CD14-positive monocyte (primary cell): Measurements from ENCODE around the gene TAF7L. TPM values are rescaled to one million over a fixed set of nuclear protein-coding genes. Genes with fewer than 3 reads are reported as not detected.

Experiments
- DNase-seq, 3 donors: peaks; one replicate each; pipeline ENCODE4 v3.0.0-alpha.2; 2011 to 2022
- H2AFZ ChIP-seq: 2 replicates; pipeline ENCODE4 v1.6.0; 2012; ENCODE audit warnings: mild to moderate bottlenecking, low read depth, low read length, inconsistent platforms; ENCODE audit not compliant: insufficient read depth, poor library complexity, severe bottlenecking
- H3K27ac ChIP-seq, 2 donors: 1 replicate in 1 of 2; 2 replicates in 1 of 2; pipeline ENCODE4 v1.5.1; 2012 to 2013; ENCODE audit warnings: low read length in 2 of 2, control low read depth in 1 of 2, inconsistent platforms in 1 of 2, low read depth in 1 of 2, mild to moderate bottlenecking in 1 of 2
- H3K27me3 ChIP-seq, 2 donors: one replicate each; pipeline versions ENCODE4 v1.6.0 to v1.6.1; 2011 to 2013; ENCODE audit warnings: low read length in 2 of 2; ENCODE audit not compliant: control insufficient read depth in 2 of 2, insufficient read depth in 2 of 2
- H3K36me3 ChIP-seq, 2 donors: replicated peaks in 1 of 2; 1 replicate in 1 of 2; 2 replicates in 1 of 2; pipeline versions ENCODE4 v1.5.1 to v1.6.1; 2012 to 2013; ENCODE audit warnings: low read length in 2 of 2, control low read depth in 1 of 2, inconsistent platforms in 1 of 2, mild to moderate bottlenecking in 1 of 2; ENCODE audit not compliant: insufficient read depth in 2 of 2, control insufficient read depth in 1 of 2
- H3K4me1 ChIP-seq, 2 donors: 1 replicate in 1 of 2; 2 replicates in 1 of 2; pipeline versions ENCODE4 v1.5.1 to v1.6.1; 2012 to 2013; ENCODE audit warnings: low read length in 2 of 2, control low read depth in 1 of 2, inconsistent platforms in 1 of 2, mild to moderate bottlenecking in 1 of 2, moderate library complexity in 1 of 2; ENCODE audit not compliant: insufficient read depth in 2 of 2, control insufficient read depth in 1 of 2
- H3K4me2 ChIP-seq: replicated peaks from 2 replicates; pipeline ENCODE3; 2012; ENCODE audit warnings: low read length, moderate library complexity, mild to moderate bottlenecking; ENCODE audit not compliant: poor library complexity, severe bottlenecking; ENCODE audit errors: extremely low read depth
- H3K4me3 ChIP-seq, 3 experiments: fragments of 200-600 bp in 1 of 3; sonication (generic) in 1 of 3; replicated peaks in 1 of 3; 1 replicate in 2 of 3; 2 replicates in 1 of 3; pipeline ENCODE4 v1.5.1; 2011 to 2013; ENCODE audit warnings: low read length in 3 of 3, mild to moderate bottlenecking in 3 of 3, control low read depth in 2 of 3, low read depth in 2 of 3, inconsistent platforms in 1 of 3, moderate library complexity in 1 of 3
- H3K79me2 ChIP-seq: 2 replicates; pipeline ENCODE4 v1.6.0; 2012; ENCODE audit warnings: mild to moderate bottlenecking, control low read depth, inconsistent platforms, low read length, moderate library complexity; ENCODE audit not compliant: insufficient read depth
- H3K9ac ChIP-seq: 2 replicates; pipeline ENCODE4 v1.6.0; 2017; ENCODE audit warnings: low read length, mild to moderate bottlenecking; ENCODE audit not compliant: insufficient read depth, poor library complexity, severe bottlenecking
- H3K9me3 ChIP-seq, 2 donors: replicated peaks in 1 of 2; 1 replicate in 1 of 2; 2 replicates in 1 of 2; pipeline versions ENCODE4 v1.5.1 to v1.6.1; 2012 to 2013; ENCODE audit warnings: low read length in 2 of 2, control low read depth in 1 of 2; ENCODE audit not compliant: control insufficient read depth in 1 of 2, insufficient read depth in 1 of 2
- H4K20me1 ChIP-seq: 2 replicates; pipeline ENCODE4 v1.6.0; 2012; ENCODE audit warnings: mild to moderate bottlenecking, low read length, control low read depth, moderate library complexity; ENCODE audit not compliant: insufficient read depth
- H3K27ac Mint-ChIP-seq, 7 donors: one replicate each; pipeline ENCODE4 v1.8.0; 2020; ENCODE audit warnings: mild to moderate bottlenecking in 7 of 7, mixed read lengths in 7 of 7, moderate library complexity in 6 of 7, inconsistent platforms in 2 of 7
- H3K27me3 Mint-ChIP-seq, 3 donors: one replicate each; pipeline ENCODE4 v1.8.0; 2021 to 2022; ENCODE audit warnings: low read depth in 3 of 3, mild to moderate bottlenecking in 3 of 3, mixed read lengths in 3 of 3, moderate library complexity in 3 of 3, inconsistent platforms in 1 of 3
- H3K36me3 Mint-ChIP-seq, 2 donors: one replicate each; pipeline ENCODE4 v1.8.0; 2020; ENCODE audit warnings: mixed read lengths in 2 of 2, inconsistent platforms in 1 of 2, mild to moderate bottlenecking in 1 of 2
- H3K4me1 Mint-ChIP-seq: one replicate; pipeline ENCODE4 v1.8.0; 2020; ENCODE audit warnings: mild to moderate bottlenecking, mixed read lengths
- H3K4me3 Mint-ChIP-seq, 2 donors: one replicate each; pipeline ENCODE4 v1.8.0; 2020; ENCODE audit warnings: mild to moderate bottlenecking in 2 of 2, mixed read lengths in 2 of 2, moderate library complexity in 1 of 2
- H3K9me3 Mint-ChIP-seq, 7 donors: one replicate each; pipeline ENCODE4 v1.8.0; 2020 to 2022; ENCODE audit warnings: mixed read lengths in 7 of 7, mild to moderate bottlenecking in 6 of 7, moderate library complexity in 6 of 7, inconsistent platforms in 2 of 7
- CTCF ChIP-seq: fragments of 200-600 bp; IDR thresholded peaks from one replicate; pipeline ENCODE4 v1.8.0; 2022; ENCODE audit warnings: antibody characterized with exemption, mild to moderate bottlenecking
- WGBS: methylation state at CpG from one replicate; pipeline ENCODE4 v1.1.5; 2013; ENCODE audit warnings: missing lambda C conversion rate; ENCODE audit not compliant: insufficient coverage; 5-methylcytosine and 5-hydroxymethylcytosine counted together
- intact Hi-C, 2 donors: fragments of 100-400 bp; cut with micrococcal nuclease; formaldehyde crosslinking; loops; one replicate each; pipeline versions ENCODE4 v1.15.0 to v1.15.1; 2023
- polyA plus RNA-seq, 3 donors: library from polyadenylated mRNA; depleted of rRNA in 1 of 3; unstranded in 2 of 3; stranded (reverse) in 1 of 3; fragments of 300-500 nt in 2 of 3; fragments of >200 nt in 1 of 3; fragmentation: Illumina TruSeq in 2 of 3; gene quantifications; 1 replicate in 2 of 3; 2 replicates in 1 of 3; pipeline ENCODE4 v1.2.3, GENCODE V29; 2012 to 2021

TAF7L gene
- polyA plus RNA-seq, 3 donors = not detected

DNA sequence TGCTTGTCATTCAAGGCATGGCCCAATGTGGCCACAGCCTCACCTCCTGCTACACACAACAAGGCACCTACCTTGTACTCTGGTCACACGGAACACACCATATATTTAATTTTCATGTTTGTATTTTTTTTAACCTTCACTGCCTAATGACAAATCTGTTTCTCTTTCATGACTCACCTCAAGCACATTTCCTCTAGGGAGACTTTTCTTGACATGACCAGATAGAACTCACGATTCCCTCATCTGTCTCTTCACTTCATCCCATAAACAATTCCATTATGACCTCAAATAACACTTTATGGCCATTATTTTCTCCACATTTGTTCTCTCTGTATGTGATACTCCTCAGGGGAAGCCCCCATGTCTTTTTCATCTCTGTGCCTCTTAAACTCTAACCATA is 60.5 kb downstream of the TAF7L start:
- H3K4me3 Mint-ChIP-seq = no peak overlapping the region
- Histone ChIP-seq H3K36me3 (no peaks in the 10 kb centered on the region), H3K4me3 (no peak overlapping the region), H3K27me3 (no peaks in the 10 kb centered on the region), H3K4me1 (no peaks in the 10 kb centered on the region), H3K9me3 (no peaks in the 10 kb centered on the region), H2AFZ (no peak overlapping the region), H3K9ac (no peak overlapping the region), H3K27ac (no peak overlapping the region), H3K79me2 (no peaks in the 10 kb centered on the region), H3K4me2 (no peak overlapping the region), H4K20me1 (no peaks in the 10 kb centered on the region)
- DNase-seq = no peak
- peaks cover 0 to 2% (median 0%) of the 10 kb centered on the region in 7 donors for H3K9me3 Mint-ChIP-seq
- TF ChIP-seq CTCF = no peak
- H3K27ac Mint-ChIP-seq = no peak overlapping the region
- intact Hi-C loops = no loop called here
- H3K27me3 Mint-ChIP-seq = peaks cover 0 to 2% (median 0%) of the 10 kb centered on the region in 3 donors
- no peaks in the 10 kb centered on the region for H3K36me3 Mint-ChIP-seq
- peaks cover 3% of the 10 kb centered on the region for H3K4me1 Mint-ChIP-seq
- 83% methylated on average over 1 of the region's 2 CpGs for WGBS

DNA sequence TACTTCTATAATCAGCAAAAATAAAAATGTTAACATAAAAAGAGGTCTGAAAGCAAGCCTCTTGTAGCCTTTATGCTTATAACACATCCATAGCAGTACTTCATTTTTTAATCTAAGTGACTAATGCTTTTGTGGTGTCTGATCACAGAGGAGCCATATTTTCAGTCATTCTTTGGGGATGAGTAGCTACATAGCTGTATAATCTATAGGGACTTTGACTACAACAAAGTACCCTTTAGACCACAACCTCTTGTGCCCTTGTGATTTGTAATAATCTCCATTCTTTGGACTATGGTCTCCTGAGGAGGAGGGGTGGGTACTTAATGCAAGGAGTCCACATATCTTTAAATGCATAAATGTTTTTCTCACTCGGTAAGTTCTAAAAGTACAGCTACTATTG is 62.0 kb downstream of the TAF7L start:
- no peaks in the 10 kb centered on the region for H3K36me3 ChIP-seq
- no peak overlapping the region for H3K4me2 ChIP-seq
- H4K20me1 ChIP-seq = no peaks in the 10 kb centered on the region
- no peaks in the 10 kb centered on the region for H3K9me3 ChIP-seq
- Mint-ChIP-seq H3K36me3 (no peaks in the 10 kb centered on the region), H3K4me1 (peaks cover 3% of the 10 kb centered on the region), H3K9me3 (peaks cover 0 to 2% (median 0%) of the 10 kb centered on the region in 7 donors), H3K27me3 (peaks cover 0 to 3% (median 0%) of the 10 kb centered on the region in 3 donors), H3K4me3 (no peak overlapping the region), H3K27ac (no peak overlapping the region)
- H3K4me3 ChIP-seq = no peak overlapping the region
- H2AFZ ChIP-seq = no peak overlapping the region
- no CpG with 5 or more reads among the region's 1 CpG for WGBS
- DNase-seq = no peak
- intact Hi-C loops = no loop called here
- TF ChIP-seq CTCF = no peak
- H3K27ac ChIP-seq = no peak overlapping the region
- H3K4me1 ChIP-seq = no peaks in the 10 kb centered on the region
- no peaks in the 10 kb centered on the region for H3K27me3 ChIP-seq
- H3K79me2 ChIP-seq = no peaks in the 10 kb centered on the region
- H3K9ac ChIP-seq = no peak overlapping the region
